Activated CD4-positive, alpha-beta T cell treated with anti-CD3 and anti-CD28 coated beads for 36 hours (primary cell): ENCODE data around the gene GBGT1. TPM values are rescaled to one million over a fixed set of nuclear protein-coding genes. Genes with fewer than 3 reads are reported as not detected.
A peak's percentile ranks its signal among the peaks of the same experiment; 100 is the strongest.

Experiments used
- ATAC-seq: fragments of 200-7000 bp; cut with Tn5 transposase; one replicate; pipeline ENCODE4 v1.10.0; 2021; ENCODE audit warnings: mild to moderate bottlenecking, moderate library complexity
- CTCF ChIA-PET: fragments of 350-600 bp; sonication (Branson Sonifier 250); formaldehyde crosslinking; loops from one replicate; lab custom pipeline; 2021; ENCODE audit warnings: antibody characterized with exemption; lab: Charles Lee
- POLR2A ChIA-PET: fragments of 350-600 bp; sonication (Branson Sonifier 250); formaldehyde crosslinking; loops from one replicate; lab custom pipeline; 2021; ENCODE audit warnings: antibody characterized with exemption, inconsistent platforms; lab: Charles Lee
- DNase-seq: peaks from one replicate; pipeline ENCODE4 v3.0.0-alpha.2; 2020
- H3K27ac Mint-ChIP-seq: one replicate; pipeline ENCODE4 v1.8.0; 2021; ENCODE audit warnings: mixed read lengths
- H3K27me3 Mint-ChIP-seq: one replicate; pipeline ENCODE4 v1.8.0; 2021; ENCODE audit warnings: mixed read lengths
- H3K36me3 Mint-ChIP-seq: one replicate; pipeline ENCODE4 v1.8.0; 2021; ENCODE audit warnings: low read depth, mixed read lengths
- H3K4me1 Mint-ChIP-seq: one replicate; pipeline ENCODE4 v1.8.0; 2021; ENCODE audit warnings: mixed read lengths
- H3K4me3 Mint-ChIP-seq: one replicate; pipeline ENCODE4 v1.8.0; 2021; ENCODE audit warnings: mild to moderate bottlenecking, moderate library complexity, mixed read lengths
- H3K9me3 Mint-ChIP-seq: one replicate; pipeline ENCODE4 v1.8.0; 2021; ENCODE audit warnings: low read depth, mixed read lengths
- intact Hi-C, 2 experiments: fragments of 100-400 bp; cut with DNase I in 1 of 2; cut with micrococcal nuclease in 1 of 2; formaldehyde crosslinking; loops; one replicate each; pipeline versions ENCODE4 v1.14.2 to v1.15.1; 2022 to 2024; cut with DNase I, micrococcal nuclease
- total RNA-seq, 2 experiments: library from RNA; stranded (reverse); gene quantifications; one replicate each; pipeline ENCODE4 v1.2.3, GENCODE V29; 2021

The GBGT1 gene
- total RNA-seq, 2 experiments from 2014 or later = 3.8 to 4.8 TPM

- H3K27me3 Mint-ChIP-seq = no peaks in the 10 kb centered on the region
- POLR2A ChIA-PET = no interaction called here
- peaks cover 12% of the 10 kb centered on the region for H3K36me3 Mint-ChIP-seq
- peak overlapping the region; percentile 25 for H3K27ac Mint-ChIP-seq
- intact Hi-C loops = no loop called here
- peaks cover 11% of the 10 kb centered on the region for H3K4me1 Mint-ChIP-seq
- CTCF ChIA-PET = no interaction called here
- H3K9me3 Mint-ChIP-seq = no peaks in the 10 kb centered on the region
- no peak for ATAC-seq
- H3K4me3 Mint-ChIP-seq = peak overlapping the region; percentile 31
- DNase-seq = no peak
These were observed 12.7 kb downstream of the GBGT1 start for GRCh38 chr9:133151041-133151440.

GRCh38 chr9:133149130-133150015 lies 14.3 kb downstream of the GBGT1 start:
- Mint-ChIP-seq H3K27ac (peak overlapping the region; percentile 67), H3K27me3 (no peaks in the 10 kb centered on the region), H3K4me3 (peak overlapping the region; percentile 63), H3K9me3 (no peaks in the 10 kb centered on the region), H3K36me3 (peaks cover 19% of the 10 kb centered on the region), H3K4me1 (peaks cover 28% of the 10 kb centered on the region)
- intact Hi-C loops = loop anchor here (1.0 to 10.0 kb wide), 14 partner anchors 15 to 919 kb away; partner anchors contain the start of genes BRD3 (in 2 of the 2), GTF3C5 (in 2 of the 2), RALGDS (in 2 of the 2) and GFI1B (in 1 of the 2)
- peak; percentile 92 for DNase-seq
- ATAC-seq = peak; percentile 68
- ChIA-PET CTCF (interaction anchor here (0.5 to 7.7 kb wide), 12 partner anchors 13 to 1439 kb away, joined by 3 to 139 read pairs (median 4); partner anchors contain the start of genes GTF3C5 and RALGDS), POLR2A (interaction anchor here (0.7 to 1.4 kb wide), 2 partner anchors 43 to 119 kb away, joined by 3 to 6 read pairs; partner anchors contain the start of gene GTF3C5)

GRCh38 chr9:133148199-133149129 lies 15.2 kb downstream of the GBGT1 start:
- Mint-ChIP-seq H3K9me3 (no peaks in the 10 kb centered on the region), H3K4me3 (peak overlapping the region; percentile 85), H3K4me1 (peaks cover 35% of the 10 kb centered on the region), H3K27me3 (no peaks in the 10 kb centered on the region), H3K27ac (peak overlapping the region; percentile 83), H3K36me3 (peaks cover 19% of the 10 kb centered on the region)
- ATAC-seq = peak; percentile 52
- CTCF ChIA-PET = interaction anchor here (0.6 to 7.7 kb wide), 16 partner anchors 12 to 1438 kb away, joined by 3 to 139 read pairs (median 4); partner anchors contain the start of genes GTF3C5 and RALGDS
- POLR2A ChIA-PET = interaction anchor here (0.6 to 1.4 kb wide), 4 partner anchors 22 to 684 kb away, joined by 3 to 6 read pairs (median 4); partner anchors contain the start of gene GTF3C5
- intact Hi-C loops = loop anchor here (1.0 to 10.0 kb wide), 15 partner anchors 14 to 920 kb away; partner anchors contain the start of genes BRD3 (in 2 of the 2), GTF3C5 (in 2 of the 2), RALGDS (in 2 of the 2) and GFI1B (in 1 of the 2)
- peak; percentile 79 for DNase-seq

- H3K9me3 Mint-ChIP-seq = no peaks in the 10 kb centered on the region
- peak overlapping the region; percentile 83 for H3K27ac Mint-ChIP-seq
- ATAC-seq (peak; percentile 7), DNase-seq (peak; percentile 90)
- ChIA-PET CTCF (interaction anchor here (0.6 to 7.7 kb wide), 12 partner anchors 11 to 125 kb away, joined by 3 to 139 read pairs (median 4); partner anchors contain the start of genes GTF3C5 and RALGDS), POLR2A (interaction anchor here (0.6 kb wide), 2 partner anchors 23 to 685 kb away, joined by 4 to 5 read pairs; no protein-coding TSS in a partner anchor)
- intact Hi-C loops = loop anchor here (1.0 to 10.0 kb wide), 6 partner anchors 13 to 920 kb away; partner anchors contain the start of genes BRD3 (in 1 of the 2), GFI1B (in 1 of the 2), GTF3C5 (in 1 of the 2) and TTF1 (in 1 of the 2)
- H3K27me3 Mint-ChIP-seq = no peaks in the 10 kb centered on the region
- H3K4me3 Mint-ChIP-seq = peak overlapping the region; percentile 85
- H3K36me3 Mint-ChIP-seq = peaks cover 19% of the 10 kb centered on the region
- H3K4me1 Mint-ChIP-seq = peaks cover 43% of the 10 kb centered on the region
These were observed 16.1 kb downstream of the GBGT1 start for GRCh38 chr9:133147412-133148198.

GRCh38 chr9:133146746-133147411 lies 16.8 kb downstream of the GBGT1 start:
- H3K27me3 Mint-ChIP-seq = no peaks in the 10 kb centered on the region
- peak overlapping the region; percentile 55 for H3K27ac Mint-ChIP-seq
- no peak for DNase-seq
- ChIA-PET POLR2A (no interaction called here), CTCF (interaction anchor here (0.6 to 7.7 kb wide), 11 partner anchors 11 to 226 kb away, joined by 3 to 139 read pairs (median 4); partner anchors contain the start of genes GTF3C5 and RALGDS)
- H3K9me3 Mint-ChIP-seq = no peaks in the 10 kb centered on the region
- intact Hi-C loops = loop anchor here (5.0 to 10.0 kb wide), 4 partner anchors 115 to 920 kb away; partner anchors contain the start of genes BRD3 (in 1 of the 2), GFI1B (in 1 of the 2), GTF3C5 (in 1 of the 2) and TTF1 (in 1 of the 2)
- ATAC-seq = no peak
- H3K36me3 Mint-ChIP-seq = peaks cover 19% of the 10 kb centered on the region
- H3K4me3 Mint-ChIP-seq = peak overlapping the region; percentile 85
- peaks cover 50% of the 10 kb centered on the region for H3K4me1 Mint-ChIP-seq

GRCh38 chr9:133144904-133145851 lies 18.5 kb downstream of the GBGT1 start:
- ATAC-seq = no peak
- POLR2A ChIA-PET = interaction anchor here (1.0 to 1.3 kb wide), 4 partner anchors 10 to 29 kb away, joined by 4 to 6 read pairs (median 6); no protein-coding TSS in a partner anchor
- CTCF ChIA-PET = interaction anchor here (0.6 to 7.7 kb wide), 23 partner anchors 9 to 334 kb away, joined by 3 to 139 read pairs (median 5); partner anchors contain the start of genes GTF3C5, RALGDS and SLC2A6
- intact Hi-C loops = loop anchor here (1.0 to 10.0 kb wide), 10 partner anchors 10 to 922 kb away; partner anchors contain the start of genes RALGDS (in 2 of the 2), BRD3 (in 1 of the 2), GFI1B (in 1 of the 2) and GTF3C5 (in 1 of the 2)
- peaks cover 62% of the 10 kb centered on the region for H3K4me1 Mint-ChIP-seq
- no peaks in the 10 kb centered on the region for H3K9me3 Mint-ChIP-seq
- peak overlapping the region; percentile 78 for H3K27ac Mint-ChIP-seq
- H3K27me3 Mint-ChIP-seq = no peaks in the 10 kb centered on the region
- DNase-seq = peak; percentile 53
- H3K4me3 Mint-ChIP-seq = peak overlapping the region; percentile 57
- peaks cover 19% of the 10 kb centered on the region for H3K36me3 Mint-ChIP-seq

- Mint-ChIP-seq H3K4me3 (peak overlapping the region; percentile 57), H3K9me3 (no peaks in the 10 kb centered on the region), H3K4me1 (peaks cover 62% of the 10 kb centered on the region), H3K36me3 (peaks cover 19% of the 10 kb centered on the region), H3K27ac (peak overlapping the region; percentile 82), H3K27me3 (no peaks in the 10 kb centered on the region)
- DNase-seq (peak; percentile 94), ATAC-seq (peak; percentile 71)
- intact Hi-C loops = loop anchor here (1.0 to 10.0 kb wide), 7 partner anchors 9 to 740 kb away; partner anchors contain the start of genes RALGDS (in 2 of the 2) and TTF1 (in 1 of the 2)
- ChIA-PET POLR2A (interaction anchor here (1.0 to 1.3 kb wide), 5 partner anchors 9 to 28 kb away, joined by 4 to 6 read pairs (median 5); no protein-coding TSS in a partner anchor), CTCF (interaction anchor here (0.6 to 7.7 kb wide), 30 partner anchors 8 to 335 kb away, joined by 3 to 139 read pairs (median 4); partner anchors contain the start of genes GTF3C5, RALGDS and SLC2A6)
These were observed 19.4 kb downstream of the GBGT1 start for GRCh38 chr9:133144142-133144903.
